Astrocyte of the spinal cord (primary cell): ENCODE results near the gene KRT72.

Experiments
- DNase-seq: peaks from one replicate; pipeline ENCODE4 v3.0.0; 2011; ENCODE audit warnings: low read depth, low spot score
- H3K4me3 ChIP-seq: 2 replicates; pipeline ENCODE4 v1.5.1; 2011; ENCODE audit warnings: low read depth, mild to moderate bottlenecking, low read length, moderate library complexity
- CTCF ChIP-seq: IDR thresholded peaks from 2 replicates; pipeline ENCODE4 v1.5.1; 2012; ENCODE audit warnings: low read depth, mild to moderate bottlenecking, low read length, inconsistent platforms
- in situ Hi-C: cut with HindIII; loops from 2 replicates; pipeline ENCODE4 v1.10.0; 2017; ENCODE audit warnings: low sequenced_read_pairs

The KRT72 gene

GRCh38 chr12:52543985-52544883, 57.0 kb downstream of the KRT72 start:
- in situ Hi-C loops: no loop called here
- no peak for DNase-seq
- TF ChIP-seq CTCF: no peak
- no peak overlapping the region for H3K4me3 ChIP-seq

GRCh38 chr12:52542785-52543318, 58.4 kb downstream of the KRT72 start:
- in situ Hi-C loops: no loop called here
- no peak for TF ChIP-seq CTCF

GRCh38 chr12:52542157-52542556, 59.1 kb downstream of the KRT72 start:
- no peak for TF ChIP-seq CTCF
- in situ Hi-C loops: no loop called here
- no peak overlapping the region for H3K4me3 ChIP-seq
- DNase-seq: no peak

More at GRCh38 chr12:52542785-52543318, 58.4 kb downstream of the KRT72 start:
- no peak for DNase-seq
- no peak overlapping the region for H3K4me3 ChIP-seq

- no peak overlapping the region for H3K4me3 ChIP-seq
- in situ Hi-C loops: no loop called here
- TF ChIP-seq CTCF: no peak
Measured at GRCh38 chr12:52541709-52542108, 59.6 kb downstream of the KRT72 start.

GRCh38 chr12:52540531-52540930, 60.7 kb downstream of the KRT72 start:
- no peak for TF ChIP-seq CTCF
- in situ Hi-C loops: no loop called here
- no peak for DNase-seq

More at GRCh38 chr12:52541709-52542108, 59.6 kb downstream of the KRT72 start:
- no peak for DNase-seq

GRCh38 chr12:52539821-52540173, 61.5 kb downstream of the KRT72 start:
- in situ Hi-C loops: no loop called here
- no peak overlapping the region for H3K4me3 ChIP-seq
- no peak for DNase-seq
- no peak for TF ChIP-seq CTCF

More at GRCh38 chr12:52540531-52540930, 60.7 kb downstream of the KRT72 start:
- H3K4me3 ChIP-seq: no peak overlapping the region
